ENCODE results near the gene GTF2A2.

GRCh38 chr15:59680870-59681269, 23.6 kb upstream of the GTF2A2 start:
- no peak for TF ChIP-seq CTCF (IDR thresholded peaks at IDR 0.05 in 2 of 3, conservative IDR thresholded peaks at IDR 0.05 in 1 of 3; ENCODE audit: control insufficient read depth in 2 of 3, extremely low read depth in 1 of 3, insufficient read depth in 1 of 3, low read depth in 3 of 3, low read length in 3 of 3)
- no peak for TF ChIP-seq POLR2A (IDR thresholded peaks at IDR 0.05; ENCODE audit: low read depth, low read length)
- no peak for TF ChIP-seq SREBF1 (IDR thresholded peaks at IDR 0.05; ENCODE audit: low read length)
- no peak for TF ChIP-seq RAD21 (IDR thresholded peaks at IDR 0.05; ENCODE audit: insufficient read depth, low read depth, low read length)
- no peak for TF ChIP-seq SRF (IDR thresholded peaks at IDR 0.05; ENCODE audit: low read depth in 2 of 2, low read length in 2 of 2)
- TF ChIP-seq MTA3 (IDR thresholded peaks at IDR 0.05; ENCODE audit: borderline replicate concordance, low read length), result no peak
- TF ChIP-seq USF2 (IDR thresholded peaks at IDR 0.05; ENCODE audit: borderline replicate concordance, low read depth, low read length), result no peak
- TF ChIP-seq EZH2 (IDR thresholded peaks at IDR 0.05; ENCODE audit: borderline replicate concordance, control insufficient read depth, low read depth, low read length), result no peak
